Measurements from ENCODE around the gene GMEB1.

The GMEB1 gene

DNA sequence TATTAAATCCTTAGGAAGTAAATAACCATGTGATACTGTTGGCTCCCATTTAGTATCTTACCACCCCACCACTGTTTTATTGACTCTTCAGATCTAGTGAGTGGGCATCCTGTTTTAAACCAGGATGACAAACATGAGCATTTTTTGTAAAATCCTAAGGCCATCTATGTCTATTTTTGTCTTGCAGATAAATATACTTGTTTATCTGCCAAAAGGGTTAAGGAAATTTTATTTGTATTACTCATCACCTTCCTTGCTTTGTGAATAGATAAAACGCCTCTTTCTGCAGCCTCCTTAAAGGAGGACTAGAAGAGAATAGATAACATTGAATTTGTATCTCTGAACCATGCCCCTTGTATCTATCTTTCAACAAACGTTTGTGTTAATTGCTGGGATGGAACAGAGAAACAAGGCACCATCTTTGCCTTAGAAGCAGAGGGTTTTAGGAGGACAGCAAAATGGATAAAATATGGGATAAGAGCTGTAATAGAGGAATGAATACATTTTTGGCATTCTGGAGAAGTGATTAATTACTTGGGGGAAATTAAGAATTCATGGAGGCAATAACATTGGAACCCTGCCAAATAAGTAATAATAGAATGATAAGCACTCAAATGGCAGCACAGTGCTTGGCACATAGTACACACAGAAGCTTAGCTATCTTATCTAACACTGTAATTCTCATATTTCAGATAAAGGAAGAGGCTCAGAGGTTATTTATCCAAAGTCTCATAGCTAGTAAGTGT, 82.9 kb downstream of the GMEB1 start:
- DNase-seq, result no peak

DNA sequence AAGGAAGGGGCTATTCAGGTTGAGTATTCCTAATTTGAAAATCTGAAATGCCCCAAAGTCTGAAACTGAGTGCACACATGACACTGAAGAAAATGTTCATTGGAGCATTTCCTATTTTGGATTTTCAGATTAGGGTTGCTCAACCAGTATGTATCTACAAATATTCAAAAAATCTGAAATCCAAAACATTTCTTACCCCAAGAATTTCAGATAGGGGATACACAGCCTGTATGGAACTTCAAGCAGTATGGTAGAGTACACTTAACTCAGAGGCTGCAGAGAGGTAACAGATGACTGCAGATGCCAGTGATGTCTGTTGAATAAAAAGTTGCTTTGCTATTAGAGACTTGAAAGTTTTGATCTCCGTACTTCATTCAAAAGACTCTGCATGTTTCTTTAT, 87.1 kb downstream of the GMEB1 start:
- no peak for DNase-seq

GRCh38 chr1:28756846-28757245, 88.3 kb downstream of the GMEB1 start:
- no peak for DNase-seq

GRCh38 chr1:28758420-28758819, 89.8 kb downstream of the GMEB1 start:
- DNase-seq, result no peak

DNA sequence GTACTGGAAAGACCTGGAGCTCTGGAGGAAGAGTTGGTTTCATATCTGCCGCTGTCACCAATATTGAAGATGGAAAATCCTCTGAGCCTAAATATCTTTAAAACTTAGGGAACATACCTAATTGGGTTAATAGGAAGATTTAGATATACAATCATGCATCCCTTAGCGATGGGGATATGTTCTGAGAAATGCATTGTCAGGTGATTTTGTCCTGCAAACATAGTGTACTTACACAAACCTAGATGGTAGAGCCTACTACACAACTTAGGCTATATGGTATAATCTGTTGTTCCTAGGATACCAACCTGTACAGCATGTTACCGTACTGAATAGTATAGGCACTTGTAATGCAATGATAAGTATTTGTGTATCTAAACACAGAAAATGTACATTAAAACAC, 90.7 kb downstream of the GMEB1 start:
- no peak for DNase-seq

DNA sequence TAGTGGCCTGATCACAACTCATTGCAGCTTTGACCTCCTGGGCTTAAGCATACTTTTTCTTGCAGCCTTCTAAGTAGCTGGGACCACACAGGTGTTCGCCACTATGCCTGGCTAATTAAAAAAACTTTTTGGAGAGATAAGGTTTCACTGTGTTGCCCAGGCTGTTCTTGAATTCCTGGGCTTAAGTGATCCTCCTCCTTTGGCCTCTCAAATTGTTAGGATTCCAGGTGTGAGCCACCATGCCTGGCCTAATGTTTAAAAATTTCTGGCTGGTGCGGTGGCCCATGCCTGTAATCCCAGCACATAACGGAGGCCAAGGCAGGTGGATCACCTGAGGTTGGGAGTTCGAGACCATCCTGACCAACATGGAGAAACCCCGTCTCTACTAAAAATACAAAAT, 92.6 kb downstream of the GMEB1 start:
- no peak for DNase-seq

GRCh38 chr1:28766532-28767183, 98.1 kb downstream of the GMEB1 start:
- no peak for DNase-seq
